Activated naive CD4-positive, alpha-beta T cell (primary cell): ENCODE data around the gene NEURL3.
"Not testable (repeated sequence)": the region's sequence is repeated elsewhere in the genome, so short reads cannot be mapped to it uniquely, and the experiment has no call there.

Source experiments
- DNase-seq, 4 experiments: peaks; one replicate each; lab custom pipeline; 2025; lab: John Stamatoyannopoulos, UW

NEURL3 gene

DNA sequence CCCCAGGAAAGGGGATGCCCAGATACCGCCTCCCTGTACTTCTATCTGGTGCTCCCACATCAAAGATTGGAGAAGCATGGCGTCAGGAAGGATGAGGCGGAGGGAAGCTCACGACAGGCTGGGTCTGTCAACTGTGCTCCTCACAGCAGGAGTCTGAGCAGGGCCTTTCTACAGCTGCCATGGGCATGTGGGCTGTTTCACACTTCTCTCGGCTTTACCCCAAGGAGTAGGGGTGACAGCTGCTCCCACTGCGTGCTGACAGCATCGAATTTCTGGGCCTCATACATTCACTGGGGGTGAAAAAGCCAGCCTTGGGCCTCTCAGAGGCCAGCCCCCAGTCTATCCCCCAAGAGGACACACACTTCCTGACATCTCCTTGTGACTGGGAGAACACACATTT lies 21.1 kb downstream of the NEURL3 start:
- DNase-seq, result no peak

DNA sequence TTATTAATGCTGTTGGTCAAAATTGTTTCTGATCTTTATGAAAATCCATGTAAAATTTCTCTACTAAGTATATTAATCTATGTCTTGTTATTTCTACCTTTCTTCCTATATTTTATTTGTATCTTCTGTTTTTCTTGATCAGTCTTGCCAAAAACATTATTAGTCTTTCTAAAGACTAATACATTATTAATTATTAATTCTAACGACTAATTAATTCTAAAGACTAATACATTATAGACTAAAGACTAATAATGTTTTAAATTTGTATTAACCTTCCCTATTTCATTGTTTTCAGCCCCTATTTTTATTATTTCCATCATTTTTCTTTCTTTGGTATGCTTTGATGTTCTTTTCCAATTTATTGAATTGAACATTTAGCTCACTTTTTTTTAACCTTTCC lies 27.7 kb downstream of the NEURL3 start:
- no peak for DNase-seq

DNA sequence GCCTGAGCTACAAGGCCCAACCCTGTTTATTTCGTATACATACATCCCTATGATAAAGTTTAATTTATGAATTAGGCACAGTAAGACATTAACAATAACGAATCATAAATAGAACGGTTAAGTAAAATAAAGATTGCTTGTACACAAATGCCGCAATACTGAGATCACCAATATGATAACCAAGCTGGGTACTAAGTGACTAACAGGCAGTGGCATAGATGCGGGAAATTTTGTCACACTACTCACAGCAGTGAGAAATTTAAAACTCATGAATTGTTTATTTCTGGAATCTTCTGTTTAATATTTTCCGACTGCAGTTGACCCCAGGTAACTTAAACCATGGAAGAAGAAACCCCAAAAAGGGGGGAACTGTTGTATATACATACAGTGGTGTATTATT lies 33.4 kb downstream of the NEURL3 start:
- no peak for DNase-seq

DNA sequence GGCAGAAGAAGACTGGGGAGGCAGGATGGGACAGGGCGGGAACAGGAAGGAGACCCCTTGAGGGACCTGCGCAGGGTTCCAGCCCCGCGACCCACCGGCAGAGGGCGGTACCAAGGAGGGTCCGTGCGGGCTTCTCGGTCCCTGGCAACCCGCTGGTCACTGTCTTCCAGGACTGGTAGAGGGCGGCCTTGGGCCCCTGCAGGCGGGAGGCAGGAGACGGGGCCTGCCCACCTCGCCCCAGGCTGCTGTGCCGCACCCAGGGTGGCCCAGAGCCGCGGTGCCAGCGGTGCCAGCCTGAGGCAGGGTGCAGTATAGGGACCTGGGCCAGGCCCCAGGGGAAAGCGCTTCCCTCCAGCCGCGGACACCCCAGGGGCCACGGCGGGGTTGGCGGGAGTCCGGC lies 34.5 kb downstream of the NEURL3 start:
- DNase-seq, result peak; percentile 8 to 54 (median 22)

DNA sequence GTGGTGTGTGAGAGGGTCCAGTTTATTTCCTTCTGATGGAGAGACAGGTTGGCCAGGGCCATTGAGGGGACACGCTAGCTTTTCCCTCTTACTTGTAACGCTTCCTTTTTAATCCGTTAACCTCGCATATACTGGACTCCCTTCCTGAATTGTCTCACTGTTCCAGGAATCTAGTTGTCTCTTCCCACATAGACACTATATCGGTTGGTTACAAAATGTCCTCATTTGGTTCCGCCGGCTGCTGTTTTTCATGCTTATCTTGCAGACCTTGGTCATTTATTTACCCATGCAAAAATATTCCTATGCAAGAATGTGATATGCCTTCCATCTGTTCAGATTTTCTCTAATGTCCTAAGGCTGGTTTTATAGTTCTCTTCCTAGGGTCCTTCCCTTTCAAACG lies 35.0 kb downstream of the NEURL3 start:
- no peak for DNase-seq

DNA sequence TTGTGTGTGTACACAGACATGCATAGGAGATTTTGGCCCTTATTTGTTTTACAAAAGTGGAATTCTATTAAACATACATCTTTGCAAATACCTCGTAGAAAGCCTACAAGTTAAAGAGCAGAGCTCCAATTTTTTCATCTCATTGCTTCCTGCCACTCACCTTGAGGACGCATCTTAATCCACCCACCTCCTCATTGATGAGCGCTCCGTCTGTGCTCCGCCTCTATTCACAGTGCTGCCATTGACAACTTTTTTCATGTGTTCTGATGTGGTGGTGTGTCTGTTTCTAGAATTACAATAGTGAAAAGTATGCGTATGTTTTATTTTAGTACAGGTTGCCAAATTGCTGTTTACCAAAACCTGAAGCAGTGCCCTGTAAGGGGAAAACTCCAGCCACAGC lies 36.3 kb downstream of the NEURL3 start:
- no peak for DNase-seq

DNA sequence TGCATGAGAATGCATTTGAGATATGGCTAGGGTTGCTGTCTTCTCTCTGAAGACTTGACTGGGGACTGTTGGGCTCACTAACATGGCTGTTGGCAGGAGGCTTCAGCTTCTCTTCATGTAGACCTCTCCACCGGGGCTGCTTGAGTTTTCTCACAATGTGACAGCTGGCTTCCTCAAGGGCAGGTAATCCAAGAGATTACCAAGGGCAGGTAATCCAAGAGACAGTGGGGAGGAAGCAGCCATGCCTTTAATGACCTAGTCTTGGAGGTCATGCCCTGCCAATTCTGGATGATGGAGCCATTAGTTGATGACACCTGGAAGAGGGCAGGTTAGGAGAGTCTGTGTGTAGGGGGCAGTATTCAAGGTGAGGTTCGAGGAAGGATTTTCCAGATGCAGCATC lies 40.5 kb downstream of the NEURL3 start:
- no peak for DNase-seq

DNA sequence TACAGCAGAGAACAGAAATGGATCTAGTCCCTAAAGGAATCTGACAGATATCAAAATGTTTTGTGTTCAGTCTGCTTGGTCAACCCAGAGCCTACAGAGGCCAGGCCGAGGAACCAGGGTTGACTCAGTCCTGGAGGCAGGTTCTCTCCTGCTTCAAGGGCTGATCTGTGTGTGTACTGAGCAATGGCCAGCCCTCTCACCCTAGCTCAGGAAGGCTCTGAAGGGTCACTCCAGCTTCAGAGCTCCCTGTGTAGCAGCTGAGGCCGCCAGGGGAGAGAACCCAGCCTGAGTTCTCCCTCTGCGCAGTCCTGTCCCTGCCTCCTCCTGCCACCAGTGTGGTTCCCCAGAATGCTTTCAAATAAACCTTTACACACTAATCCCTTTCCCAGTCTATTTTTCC lies 41.1 kb downstream of the NEURL3 start:
- no peak for DNase-seq

DNA sequence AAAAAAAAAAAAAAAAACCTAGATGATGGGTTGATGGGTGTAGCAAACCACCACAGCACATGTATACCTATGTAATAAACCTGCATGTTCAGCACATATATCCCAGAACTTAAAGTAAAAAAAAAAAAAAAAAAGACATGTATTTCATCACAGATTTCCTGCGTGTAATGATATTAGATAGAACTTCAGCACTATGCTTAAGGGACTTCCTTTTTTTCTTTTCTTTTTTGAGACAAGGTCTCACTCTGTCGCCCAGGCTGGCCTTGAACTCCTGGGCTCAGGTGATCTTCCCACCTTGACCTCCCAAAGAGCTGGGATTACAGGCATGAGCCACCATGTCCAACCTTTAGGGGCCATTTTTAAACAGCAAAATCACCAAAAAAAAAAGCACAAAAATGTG lies 42.0 kb downstream of the NEURL3 start:
- DNase-seq, result no peak

DNA sequence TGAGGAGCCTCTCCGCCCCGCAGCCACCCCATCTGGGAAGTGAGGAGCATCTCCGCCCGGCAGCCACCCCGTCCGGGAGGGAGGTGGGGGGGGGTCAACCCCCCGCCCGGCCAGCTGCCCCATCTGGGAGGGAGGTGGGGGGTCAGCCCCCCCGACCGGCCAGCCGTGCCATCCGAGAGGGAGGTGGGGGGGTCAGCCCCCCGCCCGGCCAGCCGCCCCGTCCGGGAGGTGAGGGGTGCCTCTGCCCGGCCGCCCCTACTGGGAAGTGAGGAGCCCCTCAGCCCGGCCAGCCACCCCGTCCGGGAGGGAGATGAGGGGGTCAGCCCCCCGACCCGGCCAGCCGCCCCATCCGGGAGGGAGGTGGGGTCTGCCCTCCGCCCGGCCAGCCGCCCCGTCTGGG lies 43.5 kb downstream of the NEURL3 start:
- not testable (repeated sequence) for DNase-seq

DNA sequence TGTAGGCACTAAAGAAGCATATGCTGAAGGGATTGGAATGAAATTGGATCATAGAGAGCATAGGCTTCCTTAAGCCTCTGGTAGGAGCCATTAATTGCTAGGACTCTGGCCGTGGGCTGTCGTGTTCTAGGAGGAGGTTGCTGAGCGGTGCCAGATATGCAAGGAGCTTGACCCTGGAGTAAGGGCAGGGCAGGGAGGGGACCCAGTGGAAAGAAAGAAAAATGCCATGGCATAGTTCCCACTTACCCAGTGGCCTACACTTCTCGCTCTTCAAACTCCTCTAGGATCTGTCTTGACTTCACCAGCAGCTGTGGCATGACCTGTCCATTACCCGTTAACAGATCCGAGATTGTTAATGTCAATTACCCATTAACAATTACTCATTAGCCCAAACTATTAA lies 53.1 kb downstream of the NEURL3 start:
- no peak for DNase-seq

DNA sequence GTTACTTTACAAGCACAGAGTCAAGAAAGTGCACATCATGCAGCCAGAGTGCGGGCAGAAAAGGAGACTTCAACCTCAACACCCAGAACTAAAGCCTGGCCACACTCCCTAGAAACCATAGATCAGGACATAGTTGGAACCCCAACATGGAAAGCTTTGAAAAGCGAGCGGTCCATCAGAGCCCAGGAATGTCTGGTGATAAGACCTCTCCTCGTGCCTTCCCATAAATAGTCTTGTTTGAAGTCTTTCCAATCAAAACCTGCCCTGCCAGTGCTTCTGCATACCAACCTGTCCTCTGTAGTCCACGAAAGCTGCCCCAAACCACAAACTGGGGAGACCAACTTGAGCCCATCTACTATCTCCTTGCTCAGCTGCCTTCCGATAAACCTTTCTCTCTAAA lies 55.5 kb downstream of the NEURL3 start:
- DNase-seq, result no peak

DNA sequence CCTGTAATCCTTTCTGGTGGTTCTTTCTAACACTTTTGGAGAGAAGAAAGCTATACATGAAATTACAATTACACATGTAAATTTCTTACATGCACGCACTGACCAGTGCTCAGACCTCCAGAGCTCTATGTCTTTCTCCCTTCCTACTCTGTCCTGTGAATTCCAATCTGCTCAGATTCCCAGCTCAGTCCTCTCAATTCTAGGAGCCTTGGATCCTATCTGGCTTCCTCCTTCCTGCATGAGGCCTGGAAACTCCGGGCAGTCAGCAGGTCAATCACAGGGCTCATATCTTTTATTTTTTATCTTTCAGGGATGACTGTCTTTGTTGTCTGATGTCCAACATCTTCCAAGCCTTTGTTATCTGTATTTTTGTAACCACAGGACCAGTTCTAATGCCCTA lies 56.0 kb downstream of the NEURL3 start:
- DNase-seq, result no peak

DNA sequence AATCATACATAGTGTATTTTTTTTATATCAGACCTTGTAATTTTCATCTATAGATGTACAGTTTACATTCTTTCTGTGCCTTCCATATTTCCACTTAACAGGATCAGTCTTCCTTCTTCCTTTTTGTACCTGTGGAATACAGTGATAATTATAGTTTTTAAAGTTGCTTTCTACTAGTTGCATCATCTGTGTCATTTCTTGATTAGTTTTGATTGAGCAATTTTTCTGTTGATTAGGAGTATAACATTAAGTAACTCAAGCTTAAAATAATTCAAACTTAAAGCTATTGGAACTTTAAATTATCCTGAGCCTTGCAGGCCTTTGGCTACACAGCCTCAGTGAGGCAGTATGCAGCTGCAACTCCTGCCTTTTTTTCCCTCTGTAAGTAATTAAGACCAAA lies 57.4 kb downstream of the NEURL3 start:
- DNase-seq, result no peak
